Stimulated activated naive CD8-positive, alpha-beta T cell treated with anti-CD3 and anti-CD28 coated beads, Interleukin-15, Interleukin-2, amounts not matched to agents 100 ng/mL and 50 ng/mL, for 24 hours (primary cell): ENCODE data around the gene OGT.
"Not testable (repeated sequence)": the region's sequence is repeated elsewhere in the genome, so short reads cannot be mapped to it uniquely, and the experiment has no call there.

Source experiments
- H3K27ac Mint-ChIP-seq: one replicate; pipeline ENCODE4 v1.8.0; 2021; ENCODE audit warnings: mild to moderate bottlenecking, mixed read lengths
- H3K27me3 Mint-ChIP-seq: one replicate; pipeline ENCODE4 v1.8.0; 2021; ENCODE audit warnings: mixed read lengths
- H3K36me3 Mint-ChIP-seq: one replicate; pipeline ENCODE4 v1.8.0; 2021; ENCODE audit warnings: low read depth, mixed read lengths
- H3K4me1 Mint-ChIP-seq: one replicate; pipeline ENCODE4 v1.8.0; 2021; ENCODE audit warnings: low read depth, mixed read lengths
- H3K4me3 Mint-ChIP-seq: one replicate; pipeline ENCODE4 v1.8.0; 2021; ENCODE audit warnings: mild to moderate bottlenecking, mixed read lengths
- H3K9me3 Mint-ChIP-seq: one replicate; pipeline ENCODE4 v1.8.0; 2021; ENCODE audit warnings: mixed read lengths

OGT gene

GRCh38 chrX:71593210-71593609, 60.3 kb downstream of the OGT start:
- peaks cover 14% of the 10 kb centered on the region for H3K4me1 Mint-ChIP-seq
- H3K4me3 Mint-ChIP-seq, H3K27ac Mint-ChIP-seq, H3K27me3 Mint-ChIP-seq, H3K9me3 Mint-ChIP-seq: not testable (repeated sequence)
- peaks cover 19% of the 10 kb centered on the region for H3K36me3 Mint-ChIP-seq

DNA sequence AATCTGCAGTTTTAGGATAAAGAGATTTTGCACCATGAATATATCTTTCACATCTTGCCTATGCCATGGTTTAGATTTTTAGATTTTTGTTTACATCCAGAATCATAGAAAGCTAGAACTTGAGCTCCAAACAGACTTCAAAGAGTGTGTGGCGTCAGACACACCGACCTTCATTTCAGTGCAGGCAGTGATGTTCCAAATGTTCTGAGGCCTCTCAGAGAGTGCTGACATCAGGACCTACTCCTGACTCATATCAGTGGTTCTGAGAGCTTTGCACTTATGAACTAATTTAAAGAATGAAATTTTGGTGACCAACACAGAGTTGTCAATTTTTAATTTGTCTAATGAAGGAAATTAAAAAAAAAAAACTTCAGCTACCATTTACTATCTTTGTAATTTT, 67.1 kb downstream of the OGT start:
- Mint-ChIP-seq H3K27me3 (no peaks in the 10 kb centered on the region), H3K4me1 (peaks cover 43% of the 10 kb centered on the region), H3K36me3 (peaks cover 74% of the 10 kb centered on the region), H3K4me3 (no peak overlapping the region), H3K9me3 (no peaks in the 10 kb centered on the region), H3K27ac (peak overlapping the region; percentile 72)

DNA sequence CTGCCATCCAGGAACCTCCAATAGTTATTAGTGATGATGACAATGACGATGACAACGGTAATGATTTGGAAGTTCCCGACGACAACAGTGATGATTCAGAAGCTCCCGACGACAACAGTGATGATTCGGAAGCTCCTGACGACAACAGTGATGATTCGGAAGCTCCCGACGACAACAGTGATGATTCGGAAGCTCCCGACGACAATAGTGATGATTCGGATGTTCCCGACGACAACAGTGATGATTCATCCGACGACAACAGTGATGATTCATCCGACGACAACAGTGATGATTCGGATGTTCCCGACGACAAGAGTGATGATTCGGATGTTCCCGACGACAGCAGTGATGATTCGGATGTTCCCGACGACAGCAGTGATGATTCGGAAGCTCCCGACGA, 70.7 kb downstream of the OGT start:
- Mint-ChIP-seq H3K36me3 (peaks cover 83% of the 10 kb centered on the region), H3K9me3 (no peaks in the 10 kb centered on the region), H3K4me3 (peak overlapping the region; percentile 63), H3K4me1 (peaks cover 64% of the 10 kb centered on the region), H3K27ac (peak overlapping the region; percentile 96), H3K27me3 (no peaks in the 10 kb centered on the region)

DNA sequence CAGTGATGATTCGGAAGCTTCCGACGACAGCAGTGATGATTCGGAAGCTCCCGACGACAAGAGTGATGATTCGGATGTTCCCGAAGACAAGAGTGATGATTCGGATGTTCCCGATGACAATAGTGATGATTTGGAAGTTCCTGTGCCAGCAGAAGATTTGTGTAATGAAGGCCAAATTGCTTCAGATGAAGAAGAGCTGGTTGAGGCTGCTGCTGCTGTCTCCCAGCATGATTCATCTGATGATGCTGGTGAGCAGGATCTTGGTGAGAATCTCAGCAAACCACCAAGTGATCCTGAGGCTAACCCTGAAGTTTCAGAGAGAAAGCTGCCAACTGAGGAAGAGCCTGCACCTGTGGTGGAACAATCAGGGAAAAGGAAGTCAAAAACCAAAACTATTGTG, 71.2 kb downstream of the OGT start:
- Mint-ChIP-seq H3K4me3 (no peak overlapping the region), H3K27ac (peak overlapping the region; percentile 96), H3K4me1 (peaks cover 70% of the 10 kb centered on the region), H3K9me3 (no peaks in the 10 kb centered on the region), H3K27me3 (no peaks in the 10 kb centered on the region), H3K36me3 (peaks cover 88% of the 10 kb centered on the region)

GRCh38 chrX:71604796-71605568, 72.1 kb downstream of the OGT start:
- H3K27ac Mint-ChIP-seq, result peak overlapping the region; percentile 96
- peaks cover 84% of the 10 kb centered on the region for H3K36me3 Mint-ChIP-seq
- H3K4me1 Mint-ChIP-seq, result peaks cover 69% of the 10 kb centered on the region
- no peak overlapping the region for H3K4me3 Mint-ChIP-seq
- H3K27me3 Mint-ChIP-seq, result no peaks in the 10 kb centered on the region
- H3K9me3 Mint-ChIP-seq, result no peaks in the 10 kb centered on the region

GRCh38 chrX:71606536-71607216, 73.8 kb downstream of the OGT start:
- H3K36me3 Mint-ChIP-seq, result peaks cover 81% of the 10 kb centered on the region
- H3K9me3 Mint-ChIP-seq, result no peaks in the 10 kb centered on the region
- H3K4me1 Mint-ChIP-seq, result peaks cover 67% of the 10 kb centered on the region
- peak overlapping the region; percentile 76 for H3K27ac Mint-ChIP-seq
- H3K27me3 Mint-ChIP-seq, result no peaks in the 10 kb centered on the region
- no peak overlapping the region for H3K4me3 Mint-ChIP-seq

DNA sequence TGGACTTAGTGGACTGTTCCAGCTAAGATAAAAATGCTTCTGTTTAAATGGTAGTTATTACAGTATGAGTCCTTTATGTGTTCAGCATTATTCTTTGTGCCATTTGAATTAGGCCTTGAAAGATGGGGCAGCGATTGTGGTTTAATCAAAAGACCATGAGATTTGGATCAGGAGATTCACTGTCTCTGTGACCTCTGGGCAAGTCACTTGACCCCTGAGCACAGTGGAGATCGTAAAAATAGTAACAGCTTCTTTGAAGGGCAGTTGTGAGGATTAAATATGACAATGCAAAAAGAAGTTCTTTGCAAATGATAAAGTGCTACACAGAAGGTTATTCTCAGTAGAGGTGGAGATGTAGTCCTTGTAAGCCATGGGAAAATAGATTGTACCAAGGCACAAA, 74.6 kb downstream of the OGT start:
- H3K4me3 Mint-ChIP-seq, result no peak overlapping the region
- H3K4me1 Mint-ChIP-seq, result peaks cover 66% of the 10 kb centered on the region
- H3K27ac Mint-ChIP-seq, result peak overlapping the region; percentile 65
- no peaks in the 10 kb centered on the region for H3K9me3 Mint-ChIP-seq
- peaks cover 77% of the 10 kb centered on the region for H3K36me3 Mint-ChIP-seq
- H3K27me3 Mint-ChIP-seq, result no peaks in the 10 kb centered on the region

DNA sequence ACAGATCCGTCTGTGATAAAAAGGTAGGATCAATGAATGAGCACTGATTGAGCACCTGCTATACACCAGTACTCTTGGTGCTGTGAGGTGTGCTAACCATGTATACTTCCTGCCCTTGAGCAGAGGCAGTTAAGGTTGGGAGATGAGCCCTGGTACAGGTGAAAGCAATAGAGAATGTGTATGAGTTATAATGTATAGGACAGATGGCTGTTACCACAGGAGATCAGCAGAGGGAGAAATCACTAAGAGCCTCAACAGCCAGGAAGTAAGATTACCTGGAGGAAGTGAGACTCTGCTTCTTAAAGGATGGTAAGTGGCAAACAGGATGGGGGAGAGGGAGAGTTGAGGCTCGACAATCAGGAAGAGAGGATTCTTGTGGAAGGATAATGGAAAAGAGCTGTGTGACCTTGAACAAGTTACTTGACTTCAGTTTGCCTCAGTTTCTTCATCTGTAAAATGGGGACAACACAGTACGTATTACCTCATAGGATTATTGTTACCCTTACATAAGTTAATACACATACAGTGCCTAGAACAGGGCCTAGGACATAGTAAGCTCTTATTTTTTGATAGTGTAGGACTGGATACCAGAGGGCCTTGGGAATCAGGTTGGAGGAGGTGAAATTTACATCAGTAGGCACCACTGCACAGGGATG, 76.3 kb downstream of the OGT start:
- H3K27ac Mint-ChIP-seq, result no peak overlapping the region
- peaks cover 53% of the 10 kb centered on the region for H3K4me1 Mint-ChIP-seq

DNA sequence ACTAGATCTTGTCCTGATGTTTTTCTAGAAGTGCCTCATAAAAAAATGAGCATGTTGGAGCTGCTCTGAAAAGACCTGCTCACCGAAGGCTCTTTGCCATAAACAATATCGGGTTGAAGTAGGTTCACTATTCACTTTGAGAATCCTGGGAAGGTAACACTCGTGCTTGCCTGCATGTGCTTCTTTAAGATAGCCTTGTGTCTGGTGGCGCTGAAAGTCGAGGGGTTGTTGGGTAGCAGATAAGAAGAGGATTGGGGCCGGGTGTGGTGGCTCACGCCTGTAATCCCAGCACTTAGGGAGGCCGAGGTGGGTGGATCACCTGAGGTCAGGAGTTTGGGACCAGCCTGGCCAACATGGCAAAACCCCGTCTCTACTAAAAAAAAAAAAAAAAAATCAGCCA, 78.8 kb downstream of the OGT start:
- H3K27ac Mint-ChIP-seq, H3K4me3 Mint-ChIP-seq, H3K9me3 Mint-ChIP-seq, H3K27me3 Mint-ChIP-seq: not testable (repeated sequence)
- Mint-ChIP-seq H3K36me3 (peaks cover 70% of the 10 kb centered on the region), H3K4me1 (peaks cover 49% of the 10 kb centered on the region)

More for the DNA sequence above, 76.3 kb downstream of the OGT start:
- no peaks in the 10 kb centered on the region for H3K9me3 Mint-ChIP-seq
- H3K36me3 Mint-ChIP-seq, result peaks cover 72% of the 10 kb centered on the region
- no peak overlapping the region for H3K4me3 Mint-ChIP-seq
- H3K27me3 Mint-ChIP-seq, result no peaks in the 10 kb centered on the region

DNA sequence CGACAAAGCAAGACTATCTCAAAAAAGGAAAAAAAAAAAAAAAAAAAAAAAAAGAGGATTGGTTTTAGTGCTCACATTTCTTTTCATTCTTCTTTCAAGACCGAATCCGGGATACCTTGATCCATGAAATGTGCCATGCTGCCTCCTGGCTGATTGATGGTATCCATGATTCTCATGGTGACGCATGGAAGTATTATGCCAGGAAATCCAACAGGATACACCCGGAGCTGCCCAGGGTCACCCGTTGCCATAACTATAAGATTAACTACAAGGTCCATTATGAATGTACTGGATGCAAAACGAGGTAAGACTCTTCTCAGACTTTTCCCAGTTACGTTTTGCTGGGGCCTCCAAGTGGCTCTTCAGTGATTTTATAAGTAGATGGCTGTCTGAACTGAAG, 79.4 kb downstream of the OGT start:
- no peak overlapping the region for H3K27ac Mint-ChIP-seq

GRCh38 chrX:71615056-71615455, 82.2 kb downstream of the OGT start:
- Mint-ChIP-seq H3K9me3 (no peaks in the 10 kb centered on the region), H3K4me1 (peaks cover 56% of the 10 kb centered on the region), H3K36me3 (peaks cover 52% of the 10 kb centered on the region), H3K4me3 (peak overlapping the region; percentile 89), H3K27ac (peak overlapping the region; percentile 98), H3K27me3 (no peaks in the 10 kb centered on the region)

More for the DNA sequence above, 79.4 kb downstream of the OGT start:
- Mint-ChIP-seq H3K27me3 (no peaks in the 10 kb centered on the region), H3K36me3 (peaks cover 74% of the 10 kb centered on the region), H3K9me3 (no peaks in the 10 kb centered on the region), H3K4me1 (peaks cover 49% of the 10 kb centered on the region), H3K4me3 (no peak overlapping the region)

GRCh38 chrX:71615954-71616353, 83.0 kb downstream of the OGT start:
- Mint-ChIP-seq H3K27me3 (no peaks in the 10 kb centered on the region), H3K36me3 (peaks cover 48% of the 10 kb centered on the region), H3K9me3 (no peaks in the 10 kb centered on the region), H3K27ac (peak overlapping the region; percentile 98), H3K4me3 (peak overlapping the region; percentile 89), H3K4me1 (peaks cover 65% of the 10 kb centered on the region)

GRCh38 chrX:71616672-71617529, 84.0 kb downstream of the OGT start:
- Mint-ChIP-seq H3K4me1 (peaks cover 75% of the 10 kb centered on the region), H3K36me3 (peaks cover 39% of the 10 kb centered on the region), H3K27ac (peak overlapping the region; percentile 98), H3K27me3 (no peaks in the 10 kb centered on the region), H3K9me3 (no peaks in the 10 kb centered on the region), H3K4me3 (peak overlapping the region; percentile 89)

- no peaks in the 10 kb centered on the region for H3K9me3 Mint-ChIP-seq
- peak overlapping the region; percentile 89 for H3K4me3 Mint-ChIP-seq
- peaks cover 83% of the 10 kb centered on the region for H3K4me1 Mint-ChIP-seq
- H3K27me3 Mint-ChIP-seq, result no peaks in the 10 kb centered on the region
- peak overlapping the region; percentile 98 for H3K27ac Mint-ChIP-seq
- peaks cover 35% of the 10 kb centered on the region for H3K36me3 Mint-ChIP-seq
These were observed 84.8 kb downstream of the OGT start for GRCh38 chrX:71617742-71618141.
